Natural killer cell (primary cell): ENCODE measurements around the gene CHRM5. TPM values are rescaled to one million over a fixed set of nuclear protein-coding genes. Genes with fewer than 3 reads are reported as not detected.

Experiments
- ATAC-seq, 3 donors: fragments of 150-1000 bp in 2 of 3; fragments of 200-7000 bp in 1 of 3; cut with Tn5 transposase; 1 replicate in 1 of 3; 2 replicates in 2 of 3; pipeline ENCODE4 v1.10.0; 2021; ENCODE audit warnings: mild to moderate bottlenecking in 2 of 3, moderate library complexity in 2 of 3
- DNase-seq, 2 donors: peaks; one replicate each; pipeline versions ENCODE4 v3.0.0 to v3.0.0-alpha.2; 2013 to 2021; ENCODE audit warnings: mixed read lengths in 1 of 2
- H3K27ac ChIP-seq: one replicate; pipeline ENCODE4 v1.5.1; 2013; ENCODE audit warnings: mild to moderate bottlenecking, low read length
- H3K27me3 ChIP-seq: one replicate; pipeline ENCODE4 v1.6.1; 2013; ENCODE audit warnings: low read length; ENCODE audit not compliant: control insufficient read depth, insufficient read depth
- H3K36me3 ChIP-seq: one replicate; pipeline ENCODE4 v1.6.1; 2013; ENCODE audit warnings: low read length; ENCODE audit not compliant: control insufficient read depth, insufficient read depth
- H3K4me1 ChIP-seq: one replicate; pipeline ENCODE4 v1.6.1; 2013; ENCODE audit warnings: low read length; ENCODE audit not compliant: control insufficient read depth, insufficient read depth
- H3K4me3 ChIP-seq: one replicate; pipeline ENCODE4 v1.5.1; 2013; ENCODE audit warnings: low read length
- H3K9me3 ChIP-seq: one replicate; pipeline ENCODE4 v1.6.1; 2013; ENCODE audit warnings: low read length; ENCODE audit not compliant: control insufficient read depth, insufficient read depth
- H3K27ac Mint-ChIP-seq, 2 donors: one replicate each; pipeline ENCODE4 v1.8.0; 2022; ENCODE audit warnings: mild to moderate bottlenecking in 2 of 2, mixed read lengths in 2 of 2, moderate library complexity in 1 of 2
- H3K27me3 Mint-ChIP-seq, 2 donors: one replicate each; pipeline ENCODE4 v1.8.0; 2022; ENCODE audit warnings: low read depth in 2 of 2, mixed read lengths in 2 of 2
- H3K36me3 Mint-ChIP-seq: one replicate; pipeline ENCODE4 v1.8.0; 2022; ENCODE audit warnings: mixed read lengths
- H3K4me1 Mint-ChIP-seq, 2 donors: one replicate each; pipeline ENCODE4 v1.8.0; 2022; ENCODE audit warnings: mixed read lengths in 2 of 2
- H3K4me3 Mint-ChIP-seq: one replicate; pipeline ENCODE4 v1.8.0; 2022; ENCODE audit warnings: mild to moderate bottlenecking, moderate library complexity, mixed read lengths
- H3K9me3 Mint-ChIP-seq, 2 donors: one replicate each; pipeline ENCODE4 v1.8.0; 2022; ENCODE audit warnings: mixed read lengths in 2 of 2
- WGBS: methylation state at CpG from one replicate; pipeline ENCODE4 v1.1.7; 2013; ENCODE audit warnings: missing lambda C conversion rate; ENCODE audit not compliant: insufficient coverage; 5-methylcytosine and 5-hydroxymethylcytosine counted together
- intact Hi-C: fragments of 100-400 bp; cut with micrococcal nuclease; formaldehyde crosslinking; loops from one replicate; pipeline ENCODE4 v1.14.2; 2022
- total RNA-seq, 4 donors: library from RNA; stranded (reverse); fragments of 120-200 nt in 1 of 4; gene quantifications; one replicate each; pipeline versions ENCODE4 v1.2.3 to v1.2.4, GENCODE V29; 2013 to 2022
- TF ChIP-seq, protein P1 (sequence below): fragments of 200-600 bp; IDR thresholded peaks from one replicate; pipeline ENCODE4 v1.8.0; 2022; ENCODE audit warnings: antibody characterized with exemption

Gene CHRM5
- total RNA-seq, 3 donors from 2014 or later (not counting 1 experiment from before 2014, with no cell fraction given), result 0.12 TPM; not detected in 2

DNA sequence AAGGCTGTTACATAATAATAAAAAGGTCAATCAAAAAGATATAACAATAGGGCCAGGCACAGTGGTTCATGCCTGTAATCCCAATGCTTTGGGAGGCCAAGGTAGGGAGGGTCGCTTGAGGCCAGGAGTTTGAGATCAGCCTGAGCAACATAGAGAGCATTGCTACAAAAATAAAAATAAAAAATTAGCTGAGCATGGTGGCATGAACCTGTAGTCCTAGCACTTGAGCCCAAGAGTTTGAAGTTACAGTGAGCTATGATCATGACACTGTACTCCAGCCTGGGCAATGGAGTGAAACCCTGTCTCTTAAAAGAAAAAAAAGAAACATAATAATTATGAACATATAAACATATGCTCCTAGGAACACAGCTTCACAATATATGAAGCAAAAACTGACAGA, 41.4 kb downstream of the CHRM5 start:
- no peak for ATAC-seq
- H3K9me3 Mint-ChIP-seq, result no peaks in the 10 kb centered on the region
- no peaks in the 10 kb centered on the region for H3K27me3 ChIP-seq
- H3K27ac ChIP-seq, result no peak overlapping the region
- no peaks in the 10 kb centered on the region for H3K36me3 Mint-ChIP-seq
- H3K4me1 ChIP-seq, result no peaks in the 10 kb centered on the region
- H3K4me1 Mint-ChIP-seq, result peaks cover 0 to 9% of the 10 kb centered on the region in 2 donors
- no peak for DNase-seq
- H3K4me3 ChIP-seq, result no peak overlapping the region
- intact Hi-C loops, result no loop called here
- H3K27me3 Mint-ChIP-seq, result no peaks in the 10 kb centered on the region
- no peaks in the 10 kb centered on the region for H3K9me3 ChIP-seq
- no peak overlapping the region for H3K27ac Mint-ChIP-seq
- H3K36me3 ChIP-seq, result no peaks in the 10 kb centered on the region
- TF ChIP-seq, protein P1, sequence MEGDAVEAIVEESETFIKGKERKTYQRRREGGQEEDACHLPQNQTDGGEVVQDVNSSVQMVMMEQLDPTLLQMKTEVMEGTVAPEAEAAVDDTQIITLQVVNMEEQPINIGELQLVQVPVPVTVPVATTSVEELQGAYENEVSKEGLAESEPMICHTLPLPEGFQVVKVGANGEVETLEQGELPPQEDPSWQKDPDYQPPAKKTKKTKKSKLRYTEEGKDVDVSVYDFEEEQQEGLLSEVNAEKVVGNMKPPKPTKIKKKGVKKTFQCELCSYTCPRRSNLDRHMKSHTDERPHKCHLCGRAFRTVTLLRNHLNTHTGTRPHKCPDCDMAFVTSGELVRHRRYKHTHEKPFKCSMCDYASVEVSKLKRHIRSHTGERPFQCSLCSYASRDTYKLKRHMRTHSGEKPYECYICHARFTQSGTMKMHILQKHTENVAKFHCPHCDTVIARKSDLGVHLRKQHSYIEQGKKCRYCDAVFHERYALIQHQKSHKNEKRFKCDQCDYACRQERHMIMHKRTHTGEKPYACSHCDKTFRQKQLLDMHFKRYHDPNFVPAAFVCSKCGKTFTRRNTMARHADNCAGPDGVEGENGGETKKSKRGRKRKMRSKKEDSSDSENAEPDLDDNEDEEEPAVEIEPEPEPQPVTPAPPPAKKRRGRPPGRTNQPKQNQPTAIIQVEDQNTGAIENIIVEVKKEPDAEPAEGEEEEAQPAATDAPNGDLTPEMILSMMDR, result no peak
- no peak overlapping the region for H3K4me3 Mint-ChIP-seq
- 95% methylated on average over 1 of the region's 1 CpG for WGBS

DNA sequence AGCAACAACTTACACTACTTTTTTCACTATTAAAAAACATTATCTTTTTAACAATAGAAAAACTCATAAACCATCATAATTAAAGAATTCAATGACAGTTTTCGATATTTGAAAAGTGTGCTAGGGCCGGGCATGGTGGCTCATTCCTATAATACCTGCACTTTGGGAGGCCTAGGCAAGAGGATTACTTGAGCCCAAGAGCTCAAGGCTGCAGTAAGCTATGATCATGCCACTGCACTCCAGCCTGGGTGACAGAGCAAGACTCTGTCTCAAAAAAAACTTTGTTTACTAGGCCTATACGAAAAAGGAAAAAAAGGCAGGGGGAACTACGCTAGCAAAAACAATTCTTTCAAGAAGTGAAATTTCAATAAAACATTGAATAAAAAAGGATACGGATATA, 42.6 kb downstream of the CHRM5 start:
- Histone ChIP-seq H3K27ac (no peak overlapping the region), H3K36me3 (no peaks in the 10 kb centered on the region), H3K9me3 (no peaks in the 10 kb centered on the region), H3K27me3 (no peaks in the 10 kb centered on the region), H3K4me1 (no peaks in the 10 kb centered on the region), H3K4me3 (no peak overlapping the region)
- ATAC-seq (no peak), DNase-seq (no peak)
- 85% methylated on average over 5 of the region's 5 CpGs for WGBS
- H3K27ac Mint-ChIP-seq, result no peak overlapping the region
- no peaks in the 10 kb centered on the region for H3K36me3 Mint-ChIP-seq
- peaks cover 0 to 9% of the 10 kb centered on the region in 2 donors for H3K4me1 Mint-ChIP-seq
- no peaks in the 10 kb centered on the region for H3K9me3 Mint-ChIP-seq
- TF ChIP-seq, protein P1, result no peak
- no peak overlapping the region for H3K4me3 Mint-ChIP-seq
- no peaks in the 10 kb centered on the region for H3K27me3 Mint-ChIP-seq
- intact Hi-C loops, result no loop called here

DNA sequence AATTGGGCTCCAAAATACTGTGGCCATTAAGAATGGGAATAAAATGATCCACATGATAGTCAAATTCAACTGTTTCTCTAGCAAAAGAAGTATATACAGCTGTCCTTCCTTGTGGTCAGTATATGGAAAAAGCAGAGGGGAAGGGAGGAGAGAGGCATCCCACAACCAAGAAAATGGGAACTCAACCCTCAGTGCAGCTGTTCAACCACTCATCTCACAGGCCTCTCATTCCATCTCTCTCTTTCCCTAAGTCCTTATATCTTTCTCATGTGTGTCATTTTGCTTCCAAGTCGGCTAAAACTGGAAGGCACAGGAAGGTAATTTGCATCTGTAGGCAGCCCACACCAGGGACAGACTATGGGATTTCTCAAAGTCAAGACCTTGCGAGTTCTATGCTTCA, 43.2 kb downstream of the CHRM5 start:
- H3K9me3 ChIP-seq, result no peaks in the 10 kb centered on the region
- no peak overlapping the region for H3K4me3 Mint-ChIP-seq
- H3K27me3 Mint-ChIP-seq, result no peaks in the 10 kb centered on the region
- ATAC-seq, result no peak
- peaks cover 0 to 9% of the 10 kb centered on the region in 2 donors for H3K4me1 Mint-ChIP-seq
- no peaks in the 10 kb centered on the region for H3K4me1 ChIP-seq
- no peak overlapping the region for H3K27ac Mint-ChIP-seq
- no peaks in the 10 kb centered on the region for H3K9me3 Mint-ChIP-seq
- no peaks in the 10 kb centered on the region for H3K36me3 Mint-ChIP-seq
- no peaks in the 10 kb centered on the region for H3K36me3 ChIP-seq
- H3K27me3 ChIP-seq, result no peaks in the 10 kb centered on the region
- no peak overlapping the region for H3K4me3 ChIP-seq
- DNase-seq, result no peak
- TF ChIP-seq, protein P1, result no peak
- H3K27ac ChIP-seq, result no peak overlapping the region
- intact Hi-C loops, result no loop called here
- WGBS, result 100% methylated on average over 2 of the region's 2 CpGs

DNA sequence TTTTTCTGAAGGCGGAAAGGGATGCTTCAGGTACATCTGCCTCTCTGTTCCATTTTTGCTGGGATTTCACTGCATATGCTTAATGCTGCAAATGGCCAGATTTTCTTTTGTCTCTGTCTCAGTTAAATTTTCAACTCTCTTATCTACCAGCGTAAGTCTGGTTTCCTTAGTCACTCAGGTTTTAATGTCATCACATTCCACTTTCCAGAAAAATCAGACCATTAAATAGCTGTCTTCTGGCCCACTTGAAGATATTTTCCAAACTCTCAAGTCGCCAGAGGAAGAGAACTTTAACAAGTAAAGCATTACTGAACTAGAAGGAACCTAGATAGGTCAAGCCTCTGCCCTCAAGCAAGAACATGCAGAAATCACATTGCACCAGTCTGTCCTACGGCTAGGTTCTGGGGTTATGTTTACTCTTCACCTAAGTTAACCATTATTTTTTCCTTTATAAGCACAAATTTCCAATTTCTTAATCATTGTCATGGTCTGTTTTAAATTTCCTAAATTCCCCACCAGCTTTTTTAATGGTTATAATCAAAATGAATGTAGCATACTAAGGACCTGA, 44.2 kb downstream of the CHRM5 start:
- TF ChIP-seq, protein P1, result no peak
- Histone ChIP-seq H3K9me3 (no peaks in the 10 kb centered on the region), H3K27me3 (no peaks in the 10 kb centered on the region), H3K4me1 (no peaks in the 10 kb centered on the region), H3K36me3 (no peaks in the 10 kb centered on the region), H3K27ac (no peak overlapping the region), H3K4me3 (no peak overlapping the region)
- Mint-ChIP-seq H3K9me3 (no peaks in the 10 kb centered on the region), H3K27me3 (no peaks in the 10 kb centered on the region), H3K27ac (no peak overlapping the region), H3K4me3 (no peak overlapping the region), H3K4me1 (peaks cover 0 to 14% of the 10 kb centered on the region in 2 donors), H3K36me3 (no peaks in the 10 kb centered on the region)
- intact Hi-C loops, result no loop called here
- DNase-seq (no peak), ATAC-seq (no peak)
- 93% methylated on average over 4 of the region's 4 CpGs for WGBS
